Activated CD8-positive, alpha-beta memory T cell treated with anti-CD3 and anti-CD28 coated beads for 48 hours (primary cell): ENCODE measurements around the gene OTX1.
"Not testable (repeated sequence)": the region's sequence is repeated elsewhere in the genome, so short reads cannot be mapped to it uniquely, and the experiment has no call there.

ENCODE experiments used
- DNase-seq, 3 experiments: peaks; one replicate each; pipeline ENCODE4 v3.0.0-alpha.2; 2020; ENCODE audit warnings: low read depth in 2 of 3, low spot score in 2 of 3

Gene OTX1

DNA sequence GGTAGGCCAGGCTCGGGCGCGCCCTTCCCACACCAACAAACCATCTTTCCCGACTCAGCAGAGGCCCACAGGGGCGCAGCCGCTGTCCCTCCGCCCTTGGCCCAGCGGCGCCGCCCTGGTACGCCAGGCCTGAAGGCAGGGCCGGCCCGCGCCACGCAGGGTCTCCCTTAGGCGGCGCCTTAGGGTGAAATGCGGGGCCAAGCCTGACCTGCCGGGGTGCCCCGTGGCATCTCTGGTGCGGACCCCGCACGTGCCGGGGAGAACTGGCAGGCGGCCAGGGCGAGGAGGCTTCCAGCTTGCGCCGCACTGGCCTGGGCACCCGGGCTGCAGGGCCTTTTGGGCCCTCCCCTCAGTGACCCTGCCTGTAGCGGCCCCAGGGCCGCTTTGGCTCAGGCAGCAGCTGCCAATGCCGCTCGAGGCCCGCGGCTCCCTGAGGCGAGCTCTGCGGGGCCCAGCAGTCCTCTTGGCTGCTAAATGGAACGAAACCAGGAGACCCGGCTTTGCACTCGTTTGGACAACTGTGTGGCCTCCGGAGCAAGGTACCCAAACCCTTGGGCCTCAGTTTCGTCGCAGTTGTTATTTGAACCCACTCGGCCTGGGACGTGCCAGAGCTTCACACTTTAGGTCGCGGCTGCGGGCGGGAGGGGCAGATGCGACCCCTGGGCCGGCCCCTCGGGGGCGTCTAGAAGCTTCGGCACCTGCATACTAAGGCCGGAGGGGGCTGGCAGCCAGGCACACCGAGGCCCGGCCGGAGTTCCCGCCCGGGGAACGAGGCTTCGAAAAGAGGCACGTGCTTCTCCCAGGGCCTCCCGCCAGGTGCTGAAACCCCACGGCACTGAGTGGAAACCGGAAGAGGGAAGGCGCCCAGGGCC is 8.5 kb downstream of the OTX1 start:
- no peak for DNase-seq

- DNase-seq, result no peak
Observed at GRCh38 chr2:63059793-63060471, 9.3 kb downstream of the OTX1 start.

DNA sequence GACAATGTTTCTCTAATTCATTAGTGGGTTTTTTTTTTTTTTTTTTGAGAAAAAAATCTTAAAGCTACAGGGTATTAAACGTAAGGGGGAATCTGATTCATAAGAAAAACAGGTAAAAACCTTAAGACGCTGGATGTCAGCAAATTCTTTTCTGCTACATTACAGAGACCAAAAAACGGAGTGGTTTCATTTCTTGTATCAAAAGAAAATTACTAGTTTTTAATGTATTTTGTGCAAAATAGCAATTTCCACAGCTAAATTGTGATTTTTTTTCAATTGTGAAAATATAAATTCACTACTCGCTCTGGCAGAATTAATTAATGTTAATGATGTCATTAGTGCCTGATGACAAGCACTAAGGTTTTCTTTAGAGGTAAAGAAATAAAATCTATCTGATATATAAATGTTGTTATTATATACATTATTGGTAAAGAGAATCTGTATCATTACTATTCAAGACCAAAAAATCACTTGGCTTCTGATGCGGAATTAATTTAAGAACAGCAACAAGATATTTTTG is 9.9 kb downstream of the OTX1 start:
- DNase-seq, result no peak

DNA sequence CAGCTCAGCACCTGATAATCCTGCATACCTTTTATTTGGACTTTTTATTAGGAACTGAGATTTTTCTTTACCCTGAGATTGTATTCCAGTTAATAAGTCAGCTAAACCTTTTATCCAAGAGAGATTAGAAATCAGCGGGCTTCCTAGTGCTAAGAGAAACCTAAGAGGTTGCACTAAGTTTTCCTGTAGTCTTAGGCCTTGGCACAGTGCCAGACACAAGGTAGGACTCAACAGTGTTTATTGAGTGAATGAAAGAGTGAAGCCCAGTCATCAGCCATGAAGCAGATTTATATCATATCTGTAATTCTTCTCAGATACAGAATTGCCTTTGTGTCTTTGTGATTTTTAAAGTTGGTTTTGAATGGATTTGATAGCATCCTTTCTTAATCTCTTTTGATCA is 13.6 kb downstream of the OTX1 start:
- no peak for DNase-seq

DNA sequence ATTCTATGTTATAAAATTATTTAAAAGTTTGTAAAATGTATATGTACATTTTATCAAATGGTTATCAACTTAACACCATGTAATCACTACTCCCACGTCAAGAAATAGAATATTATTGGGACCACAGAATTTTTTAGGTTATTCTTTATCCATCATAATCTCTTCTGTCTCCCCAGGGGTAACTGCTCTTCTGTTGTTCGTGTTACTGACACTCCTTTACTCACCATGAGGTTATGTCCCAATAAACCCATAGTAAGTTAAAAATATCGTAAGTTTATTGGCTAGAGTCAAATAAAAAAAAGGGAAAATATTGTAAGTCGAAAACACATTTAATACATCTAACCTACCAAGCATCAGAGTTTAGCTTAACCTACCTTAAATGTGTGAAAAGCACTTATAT is 14.0 kb downstream of the OTX1 start:
- DNase-seq, result no peak

GRCh38 chr2:63066265-63066664 is 15.6 kb downstream of the OTX1 start:
- DNase-seq, result no peak

- no peak for DNase-seq
Observed at GRCh38 chr2:63066838-63067237, 16.2 kb downstream of the OTX1 start.

- no peak for DNase-seq
Observed at GRCh38 chr2:63071664-63072063, 21.0 kb downstream of the OTX1 start.

DNA sequence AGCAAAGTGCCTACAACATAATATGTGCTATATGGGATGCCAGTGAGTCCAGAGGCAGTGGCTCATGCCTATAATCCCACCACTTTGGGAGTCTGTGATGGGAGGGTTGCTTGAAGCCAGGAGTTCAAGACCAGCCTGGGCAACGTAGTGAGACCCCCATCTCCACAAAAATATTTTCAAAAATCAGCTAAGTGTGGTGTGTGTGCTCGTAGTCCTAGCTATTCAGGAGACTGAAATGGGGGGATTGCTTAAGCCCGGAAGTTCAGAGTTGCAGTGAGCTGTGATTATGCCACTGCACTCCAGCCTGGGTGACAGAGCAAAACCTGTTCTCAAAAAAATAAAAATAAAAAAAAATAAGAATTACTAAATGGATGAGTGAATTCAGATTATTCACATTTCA is 23.4 kb downstream of the OTX1 start:
- no peak for DNase-seq

DNA sequence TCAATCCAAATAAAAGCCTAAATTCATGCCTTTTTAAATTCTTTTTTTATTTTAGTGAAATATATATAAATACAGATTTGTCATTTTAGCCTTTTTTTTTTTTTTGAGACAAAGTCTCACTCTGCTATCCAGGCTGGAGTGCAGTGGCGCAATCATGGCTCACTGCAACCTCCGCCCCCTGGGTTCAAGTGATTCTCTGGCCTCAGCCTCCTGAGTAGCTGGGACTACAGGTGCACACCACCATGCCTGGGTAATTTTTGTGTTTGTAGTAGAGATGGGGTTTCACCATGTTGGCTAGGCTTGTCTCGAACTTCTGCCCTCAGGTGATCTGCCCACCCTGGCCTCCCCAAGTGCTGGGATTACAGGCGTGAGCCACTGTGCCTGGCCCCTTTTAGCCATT is 23.8 kb downstream of the OTX1 start:
- not testable (repeated sequence) for DNase-seq

DNA sequence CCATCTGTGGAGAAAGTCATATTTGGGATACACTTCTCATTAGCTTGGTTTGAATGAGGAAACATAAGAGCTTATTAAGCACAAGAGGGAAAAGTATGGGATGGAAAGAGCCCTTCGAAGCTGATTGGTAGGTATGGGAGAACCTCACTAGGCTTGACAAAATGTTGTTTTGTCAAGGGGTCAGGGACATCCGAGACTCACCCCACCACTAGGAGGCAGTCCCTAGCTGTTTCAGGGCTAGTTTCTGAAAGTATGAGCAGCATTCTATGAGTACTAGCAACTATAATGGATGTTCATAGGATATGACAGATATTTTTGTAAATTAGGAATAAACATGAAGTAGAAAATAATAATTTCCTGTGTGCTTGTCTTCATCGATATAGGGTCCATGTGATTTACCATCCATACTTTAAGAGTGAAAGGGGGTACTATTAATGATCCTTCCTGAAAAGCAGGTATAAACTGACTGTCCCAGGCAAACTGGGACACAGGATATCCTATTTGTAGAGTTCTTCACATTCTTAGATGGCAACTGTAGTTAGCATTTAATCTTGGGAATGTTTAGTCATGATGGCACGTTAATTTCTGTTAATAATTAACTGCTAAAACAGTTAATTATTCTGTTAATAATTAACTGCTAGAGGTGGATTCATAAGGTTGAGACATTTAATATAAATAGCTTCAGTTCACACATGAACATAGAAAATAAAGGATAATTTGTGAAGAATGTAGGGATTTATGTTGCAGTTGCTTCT is 28.4 kb downstream of the OTX1 start:
- DNase-seq, result no peak

DNA sequence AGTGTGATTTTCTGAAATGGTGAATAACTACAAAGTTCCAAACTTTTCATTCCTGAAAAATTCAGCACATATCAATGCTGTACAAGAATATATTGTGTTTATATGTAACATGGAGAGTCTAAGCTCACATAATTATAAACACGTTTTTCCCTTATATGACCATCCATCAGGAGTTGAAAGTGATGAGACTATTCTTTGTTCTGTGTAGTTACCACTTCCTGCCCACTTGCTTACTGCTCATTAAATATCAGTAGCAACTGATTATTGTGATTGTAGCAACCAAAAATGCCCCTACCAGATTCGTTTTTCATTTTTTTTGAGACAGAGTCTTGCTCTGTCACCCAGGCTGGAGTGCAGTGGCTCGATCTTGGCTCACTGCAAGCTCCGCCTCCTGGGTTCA is 30.8 kb downstream of the OTX1 start:
- DNase-seq, result no peak

GRCh38 chr2:63086687-63087086 is 36.1 kb downstream of the OTX1 start:
- no peak for DNase-seq

DNA sequence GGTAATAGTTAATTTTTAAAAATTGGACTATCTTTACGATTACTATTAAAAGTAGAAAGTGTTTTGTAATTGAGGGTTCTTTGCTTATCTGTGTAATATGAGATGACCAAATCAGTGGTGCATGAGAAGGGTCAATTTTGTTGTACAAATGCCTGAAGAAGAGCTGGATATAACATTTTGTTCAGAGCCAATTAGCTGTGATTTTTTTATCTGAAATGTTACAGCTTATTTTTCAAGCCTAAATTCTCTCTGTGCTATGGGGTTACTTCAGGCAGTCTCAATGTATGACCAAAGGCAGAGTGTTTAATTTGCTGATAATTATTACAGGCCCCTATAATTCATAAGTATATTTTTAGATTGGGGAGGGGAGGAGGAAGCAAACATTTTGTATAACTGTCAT is 41.8 kb downstream of the OTX1 start:
- no peak for DNase-seq

- DNase-seq, result no peak
Observed at GRCh38 chr2:63092857-63093256, 42.2 kb downstream of the OTX1 start.

GRCh38 chr2:63093502-63093901 is 42.9 kb downstream of the OTX1 start:
- no peak for DNase-seq

GRCh38 chr2:63096491-63096890 is 45.9 kb downstream of the OTX1 start:
- DNase-seq, result no peak

- DNase-seq, result no peak
Observed at GRCh38 chr2:63099032-63099431, 48.4 kb downstream of the OTX1 start.

DNA sequence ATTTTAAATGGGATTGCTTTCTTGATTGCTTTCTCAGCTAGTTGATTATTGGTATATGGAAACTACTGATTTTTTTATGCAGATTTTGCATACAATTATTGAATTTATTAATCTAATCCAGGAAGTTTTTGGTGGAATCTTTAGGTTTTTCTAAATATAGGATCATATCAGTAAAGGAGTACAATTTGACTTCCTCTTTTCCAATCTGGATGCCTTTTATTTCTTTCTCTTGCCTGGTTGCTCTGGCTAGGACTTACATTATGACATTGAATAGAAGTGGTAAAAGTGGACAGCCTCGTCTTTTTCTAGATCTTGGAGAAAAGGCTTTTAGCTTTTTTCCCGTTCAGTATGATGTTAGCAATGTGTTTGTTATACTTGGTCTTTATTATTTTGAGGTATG is 51.3 kb downstream of the OTX1 start:
- no peak for DNase-seq

DNA sequence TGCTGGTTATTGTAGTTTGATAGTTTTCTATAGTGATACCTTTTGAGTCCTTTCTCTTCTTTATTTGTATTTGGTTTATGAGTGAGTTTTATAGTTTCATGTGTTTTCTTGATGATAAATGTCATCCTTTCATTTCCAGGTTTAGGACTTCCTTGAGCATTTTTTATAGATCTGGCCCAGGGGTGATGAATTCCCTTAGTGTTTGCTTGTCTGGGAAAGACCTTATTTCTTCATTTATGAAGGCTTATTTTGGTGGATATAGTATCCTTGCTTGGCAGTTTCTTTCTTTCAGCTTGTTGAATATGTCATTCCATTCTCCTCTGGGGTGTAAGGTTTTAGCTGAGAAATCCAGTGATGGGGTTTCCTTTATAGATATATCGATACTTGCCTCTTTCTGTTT is 53.9 kb downstream of the OTX1 start:
- no peak for DNase-seq
